Measurements from ENCODE around the gene HDAC10.

- TF ChIP-seq CTCF (IDR thresholded peaks at IDR 0.05) (no peak), POLR2AphosphoS5 (IDR thresholded peaks at IDR 0.05) (peak; percentile 6 to 9)
Measured at GRCh38 chr22:50293441-50294318, 42.6 kb upstream of the HDAC10 start.
